Upper lobe of left lung (tissue), 4 donors: ENCODE results near the gene DLAT.

Source experiments
- CTCF ChIP-seq, 6 experiments: fragments of 450-650 bp in 4 of 6; fragments of 200-600 bp in 2 of 6; sonication (generic) in 2 of 6; IDR thresholded peaks; one replicate each; pipeline ENCODE4 v1.5.1; 2016 to 2019; ENCODE audit warnings: antibody characterized with exemption in 6 of 6
- EP300 ChIP-seq, 4 donors: sonication (generic); formaldehyde crosslinking; IDR thresholded peaks; one replicate each; pipeline ENCODE4 v1.5.1; 2017; ENCODE audit warnings: antibody characterized with exemption in 4 of 4, control low read depth in 2 of 4
- POLR2A ChIP-seq, 4 donors: fragments of 450-650 bp; IDR thresholded peaks; one replicate each; pipeline ENCODE4 v1.5.1; 2016 to 2017; ENCODE audit warnings: antibody characterized with exemption in 4 of 4, mild to moderate bottlenecking in 2 of 4
- POLR2AphosphoS5 ChIP-seq, 2 donors: sonication (generic); formaldehyde crosslinking; IDR thresholded peaks; one replicate each; pipeline ENCODE4 v1.5.1; 2017; ENCODE audit warnings: antibody characterized with exemption in 2 of 2

DNA sequence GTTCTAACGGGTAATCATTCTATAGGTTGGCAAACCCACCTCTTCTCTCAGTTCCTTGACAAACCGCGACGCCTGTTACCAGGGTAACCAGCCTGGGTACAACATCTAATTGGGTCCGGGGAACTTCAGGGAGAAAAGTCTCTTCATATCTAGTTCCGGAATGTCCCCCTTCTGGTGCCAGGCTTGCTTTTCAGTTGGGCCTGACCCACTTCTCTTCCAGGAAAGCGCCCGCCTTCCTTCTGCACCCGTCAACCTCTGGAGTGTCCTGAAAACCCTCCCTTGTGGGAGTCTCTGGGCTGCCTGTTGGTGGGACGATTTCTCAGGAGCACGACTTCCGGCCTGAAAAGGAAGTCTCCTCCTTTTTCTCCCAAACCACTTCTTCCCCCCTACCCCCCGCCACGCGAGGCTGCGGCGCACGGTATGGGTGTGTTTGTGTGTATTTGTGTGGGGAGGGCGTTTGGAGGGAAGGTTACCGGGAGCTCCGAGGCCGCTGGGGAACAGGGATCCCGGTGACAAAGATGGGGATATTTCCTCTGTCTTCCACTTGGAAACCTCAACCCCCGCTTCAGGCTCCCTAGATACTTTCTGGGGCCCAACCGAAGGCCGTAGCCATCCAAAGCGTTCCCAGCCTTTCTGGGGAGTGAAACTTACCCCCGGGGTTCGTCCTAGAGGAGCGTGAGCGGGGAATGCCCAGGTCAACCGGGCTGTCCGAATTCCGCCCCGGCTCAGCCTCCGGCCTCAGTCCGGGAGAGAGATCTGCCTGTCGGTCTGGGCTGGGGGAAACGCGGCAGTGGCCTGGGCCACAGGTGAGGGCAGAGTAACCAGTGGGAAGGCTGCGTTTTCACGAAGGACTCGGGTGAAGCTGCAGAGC lies 49.0 kb downstream of the DLAT start, which contains the start of the genes NKAPD1 and PIH1D2:
- TF ChIP-seq CTCF (IDR thresholded peaks at IDR 0.05) (peak in 2 of 6 experiments; percentile 28 to 40), POLR2A (IDR thresholded peaks at IDR 0.05) (peak in 2 of 4 donors; percentile 32 to 55), POLR2AphosphoS5 (IDR thresholded peaks at IDR 0.05) (peak; percentile 54 to 81), EP300 (IDR thresholded peaks at IDR 0.05) (no peak)
